Measurements from ENCODE around the gene GLOD4.

Gene GLOD4

DNA sequence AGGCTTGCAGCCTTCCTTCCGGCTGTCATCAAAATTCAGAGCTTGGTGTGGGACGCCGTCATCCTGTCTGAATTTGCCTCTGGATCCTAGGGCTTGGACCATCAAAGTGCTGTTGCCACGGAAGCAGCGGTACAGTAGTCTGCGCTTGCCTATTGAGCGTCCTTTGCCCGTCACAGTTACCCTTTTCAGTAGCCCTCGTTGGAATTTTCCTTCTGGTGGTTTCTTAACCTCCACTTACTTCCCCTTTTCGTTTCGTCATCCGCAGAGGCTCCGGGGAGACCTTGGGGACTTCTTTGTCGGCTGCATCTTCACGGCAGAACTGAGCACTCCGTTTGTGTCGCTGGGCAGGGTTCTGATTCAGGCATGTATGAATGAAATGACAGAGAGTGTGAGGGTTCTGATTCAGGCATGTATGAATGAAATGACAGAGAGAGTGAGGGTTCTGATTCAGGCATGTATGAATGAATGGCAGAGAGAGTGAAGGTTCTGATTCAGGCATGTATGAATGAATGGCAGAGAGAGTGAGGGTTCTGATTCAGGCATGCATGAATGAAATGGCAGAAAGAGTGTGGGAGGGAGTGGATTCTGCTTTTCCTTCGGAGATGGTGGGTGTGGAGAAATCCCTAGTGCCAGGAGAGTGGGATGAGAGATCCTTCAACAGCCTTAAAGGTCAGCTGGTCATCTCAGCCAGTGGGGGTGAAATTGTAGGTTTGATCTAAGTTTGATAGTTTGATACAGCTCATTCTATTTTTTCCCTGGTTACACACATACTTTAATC lies 41.7 kb downstream of the GLOD4 start:
- no peak overlapping the region for H2AFZ ChIP-seq (ENCODE audit: low read depth, low read length)
- no peak overlapping the region for H3K4me3 ChIP-seq (ENCODE audit: low read depth in 1 of 2, low read length in 2 of 2)
- no peak overlapping the region for H3K9ac ChIP-seq (ENCODE audit: low read depth, low read length)
- H3K27me3 ChIP-seq (ENCODE audit: insufficient read depth, low read length, poor library complexity): no peaks in the 10 kb centered on the region
- no peak for DNase-seq
- H4K20me1 ChIP-seq (ENCODE audit: insufficient read depth, low read length): peaks cover 62% of the 10 kb centered on the region
- no peak for TF ChIP-seq EZH2 (IDR thresholded peaks at IDR 0.05; ENCODE audit: borderline replicate concordance, low read depth, low read length, severe bottlenecking)
- TF ChIP-seq, protein P1, sequence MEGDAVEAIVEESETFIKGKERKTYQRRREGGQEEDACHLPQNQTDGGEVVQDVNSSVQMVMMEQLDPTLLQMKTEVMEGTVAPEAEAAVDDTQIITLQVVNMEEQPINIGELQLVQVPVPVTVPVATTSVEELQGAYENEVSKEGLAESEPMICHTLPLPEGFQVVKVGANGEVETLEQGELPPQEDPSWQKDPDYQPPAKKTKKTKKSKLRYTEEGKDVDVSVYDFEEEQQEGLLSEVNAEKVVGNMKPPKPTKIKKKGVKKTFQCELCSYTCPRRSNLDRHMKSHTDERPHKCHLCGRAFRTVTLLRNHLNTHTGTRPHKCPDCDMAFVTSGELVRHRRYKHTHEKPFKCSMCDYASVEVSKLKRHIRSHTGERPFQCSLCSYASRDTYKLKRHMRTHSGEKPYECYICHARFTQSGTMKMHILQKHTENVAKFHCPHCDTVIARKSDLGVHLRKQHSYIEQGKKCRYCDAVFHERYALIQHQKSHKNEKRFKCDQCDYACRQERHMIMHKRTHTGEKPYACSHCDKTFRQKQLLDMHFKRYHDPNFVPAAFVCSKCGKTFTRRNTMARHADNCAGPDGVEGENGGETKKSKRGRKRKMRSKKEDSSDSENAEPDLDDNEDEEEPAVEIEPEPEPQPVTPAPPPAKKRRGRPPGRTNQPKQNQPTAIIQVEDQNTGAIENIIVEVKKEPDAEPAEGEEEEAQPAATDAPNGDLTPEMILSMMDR (IDR thresholded peaks at IDR 0.05; ENCODE audit: borderline replicate concordance, extremely low read depth, low read length, poor library complexity, severe bottlenecking): no peak
- no peak for ATAC-seq (ENCODE audit: insufficient read depth, low read depth)
- H3K27ac ChIP-seq (ENCODE audit: low read length): no peak overlapping the region
- H3K36me3 ChIP-seq (ENCODE audit: insufficient read depth, low read length): peaks cover 75% of the 10 kb centered on the region
- peaks cover 51% of the 10 kb centered on the region for H3K79me2 ChIP-seq (ENCODE audit: insufficient read depth, low read length)
- no peaks in the 10 kb centered on the region for H3K9me3 ChIP-seq (ENCODE audit: insufficient read depth, low read length, severe bottlenecking)
- no peak overlapping the region for H3K4me2 ChIP-seq (ENCODE audit: insufficient read depth, low read length)
- peaks cover 8% of the 10 kb centered on the region; the same call in 1 of the 2 replicates for H3K4me1 ChIP-seq (ENCODE audit: insufficient read depth, low read length)

DNA sequence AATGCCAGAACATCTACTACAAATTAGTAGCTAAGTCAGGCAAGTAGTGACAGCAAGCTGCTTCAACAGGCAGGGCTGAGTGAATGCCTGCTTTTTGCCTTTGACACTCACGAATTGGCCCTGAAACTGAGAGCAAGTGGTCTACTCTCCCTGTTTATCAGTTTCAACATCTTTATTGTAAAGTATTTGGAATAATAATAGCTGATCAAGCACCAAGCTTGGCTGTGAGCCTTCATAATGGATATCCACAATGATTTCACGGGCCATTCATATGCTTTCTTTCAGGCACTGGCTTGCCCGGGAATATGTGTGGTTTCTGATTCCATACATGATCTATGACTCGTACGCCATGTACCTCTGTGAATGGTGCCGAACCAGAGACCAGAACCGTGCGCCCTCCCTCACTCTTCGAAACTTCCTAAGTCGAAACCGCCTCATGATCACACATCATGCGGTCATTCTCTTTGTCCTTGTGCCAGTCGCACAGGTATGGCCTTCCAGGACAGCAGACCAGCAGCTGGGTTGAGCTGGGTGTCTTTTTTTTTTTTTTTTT lies 44.4 kb downstream of the GLOD4 start:
- no peaks in the 10 kb centered on the region for H3K27me3 ChIP-seq (ENCODE audit: insufficient read depth, low read length, poor library complexity)
- H3K27ac ChIP-seq (ENCODE audit: low read length): no peak overlapping the region
- ATAC-seq (ENCODE audit: insufficient read depth, low read depth) (no peak), DNase-seq (no peak)
- H2AFZ ChIP-seq (ENCODE audit: low read depth, low read length): no peak overlapping the region
- no peak overlapping the region for H3K4me3 ChIP-seq (ENCODE audit: low read depth in 1 of 2, low read length in 2 of 2)
- peaks cover 39% of the 10 kb centered on the region for H3K79me2 ChIP-seq (ENCODE audit: insufficient read depth, low read length)
- peaks cover 47% of the 10 kb centered on the region for H3K36me3 ChIP-seq (ENCODE audit: insufficient read depth, low read length)
- H3K9ac ChIP-seq (ENCODE audit: low read depth, low read length): no peak overlapping the region
- TF ChIP-seq, protein P1 (IDR thresholded peaks at IDR 0.05; ENCODE audit: borderline replicate concordance, extremely low read depth, low read length, poor library complexity, severe bottlenecking): no peak
- TF ChIP-seq EZH2 (IDR thresholded peaks at IDR 0.05; ENCODE audit: borderline replicate concordance, low read depth, low read length, severe bottlenecking): no peak
- H4K20me1 ChIP-seq (ENCODE audit: insufficient read depth, low read length): peaks cover 35% of the 10 kb centered on the region
- no peaks in the 10 kb centered on the region for H3K9me3 ChIP-seq (ENCODE audit: insufficient read depth, low read length, severe bottlenecking)
- H3K4me1 ChIP-seq (ENCODE audit: insufficient read depth, low read length): peaks cover 22% of the 10 kb centered on the region
- no peak overlapping the region for H3K4me2 ChIP-seq (ENCODE audit: insufficient read depth, low read length)

- Histone ChIP-seq H3K79me2 (ENCODE audit: insufficient read depth, low read length) (peaks cover 21% of the 10 kb centered on the region), H3K4me3 (ENCODE audit: low read depth in 1 of 2, low read length in 2 of 2) (peak overlapping the region in 1 of 2 experiments; percentile 87; a peak in 2 of 4 replicates), H3K4me2 (ENCODE audit: insufficient read depth, low read length) (peak overlapping the region; percentile 98), H4K20me1 (ENCODE audit: insufficient read depth, low read length) (peaks cover 9% of the 10 kb centered on the region; the same call in 1 of the 2 replicates), H3K27ac (ENCODE audit: low read length) (no peak overlapping the region), H3K4me1 (ENCODE audit: insufficient read depth, low read length) (peaks cover 33% of the 10 kb centered on the region), H3K9me3 (ENCODE audit: insufficient read depth, low read length, severe bottlenecking) (no peaks in the 10 kb centered on the region), H3K36me3 (ENCODE audit: insufficient read depth, low read length) (peaks cover 14% of the 10 kb centered on the region), H2AFZ (ENCODE audit: low read depth, low read length) (no peak overlapping the region), H3K27me3 (ENCODE audit: insufficient read depth, low read length, poor library complexity) (no peaks in the 10 kb centered on the region), H3K9ac (ENCODE audit: low read depth, low read length) (peak overlapping the region; percentile 81; the same call in 1 of the 2 replicates)
- TF ChIP-seq, protein P1 (IDR thresholded peaks at IDR 0.05; ENCODE audit: borderline replicate concordance, extremely low read depth, low read length, poor library complexity, severe bottlenecking): no peak
- TF ChIP-seq EZH2 (IDR thresholded peaks at IDR 0.05; ENCODE audit: borderline replicate concordance, low read depth, low read length, severe bottlenecking): no peak
- DNase-seq (no peak), ATAC-seq (ENCODE audit: insufficient read depth, low read depth) (no peak)
Measured at GRCh38 chr17:733743-734142, 48.3 kb downstream of the GLOD4 start.

Measured in DND-41 (cell line).